Neural progenitor cell (in vitro differentiated cells): ENCODE measurements around the gene CIAO3.

ENCODE experiments used
- EZH2 ChIP-seq: fragments of 200-600 bp; sonication (generic); IDR thresholded peaks from 2 replicates; pipeline ENCODE4 v1.6.1; 2017; ENCODE audit warnings: antibody characterized with exemption, mild to moderate bottlenecking, moderate library complexity
- EZH2phosphoT487 ChIP-seq: fragments of 200-600 bp; sonication (generic); IDR thresholded peaks from 2 replicates; pipeline ENCODE4 v1.6.1; 2017; ENCODE audit warnings: antibody characterized with exemption
- TF ChIP-seq, protein P1 (sequence below): fragments of 200-600 bp; sonication (generic); IDR thresholded peaks from 2 replicates; pipeline ENCODE4 v1.5.1; 2017; ENCODE audit warnings: antibody characterized with exemption, mild to moderate bottlenecking

GRCh38 chr16:716768-717325 lies 23.9 kb downstream of the CIAO3 start:
- TF ChIP-seq, protein P1, sequence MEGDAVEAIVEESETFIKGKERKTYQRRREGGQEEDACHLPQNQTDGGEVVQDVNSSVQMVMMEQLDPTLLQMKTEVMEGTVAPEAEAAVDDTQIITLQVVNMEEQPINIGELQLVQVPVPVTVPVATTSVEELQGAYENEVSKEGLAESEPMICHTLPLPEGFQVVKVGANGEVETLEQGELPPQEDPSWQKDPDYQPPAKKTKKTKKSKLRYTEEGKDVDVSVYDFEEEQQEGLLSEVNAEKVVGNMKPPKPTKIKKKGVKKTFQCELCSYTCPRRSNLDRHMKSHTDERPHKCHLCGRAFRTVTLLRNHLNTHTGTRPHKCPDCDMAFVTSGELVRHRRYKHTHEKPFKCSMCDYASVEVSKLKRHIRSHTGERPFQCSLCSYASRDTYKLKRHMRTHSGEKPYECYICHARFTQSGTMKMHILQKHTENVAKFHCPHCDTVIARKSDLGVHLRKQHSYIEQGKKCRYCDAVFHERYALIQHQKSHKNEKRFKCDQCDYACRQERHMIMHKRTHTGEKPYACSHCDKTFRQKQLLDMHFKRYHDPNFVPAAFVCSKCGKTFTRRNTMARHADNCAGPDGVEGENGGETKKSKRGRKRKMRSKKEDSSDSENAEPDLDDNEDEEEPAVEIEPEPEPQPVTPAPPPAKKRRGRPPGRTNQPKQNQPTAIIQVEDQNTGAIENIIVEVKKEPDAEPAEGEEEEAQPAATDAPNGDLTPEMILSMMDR: no peak
- no peak for TF ChIP-seq EZH2
- TF ChIP-seq EZH2phosphoT487: no peak
